SK-N-SH (cell line): ENCODE measurements around the gene CRLF2. TPM values are rescaled to one million over a fixed set of nuclear protein-coding genes. Genes with fewer than 3 reads are reported as not detected.

Experiments
- CTCF ChIA-PET: fragments of 300-600, 350-600 bp; formaldehyde crosslinking; extraction: SDS; loops from one replicate; lab custom pipeline; 2021; lab: Yijun Ruan, JAX
- POLR2A ChIA-PET: fragments of 350-600 bp; sonication (Branson Sonifier 250); formaldehyde crosslinking; extraction: SDS; loops from one replicate; lab custom pipeline; 2020; ENCODE audit warnings: antibody characterized with exemption, inconsistent platforms; lab: Yijun Ruan, JAX
- DNase-seq: peaks from one replicate; pipeline ENCODE4 v3.0.0; 2012
- H2AFZ ChIP-seq: fragments of 200-600 bp; sonication (generic); 2 replicates; pipeline ENCODE4 v1.8.1; 2016; ENCODE audit warnings: antibody characterized with exemption, mild to moderate bottlenecking, low read depth
- H3F3A ChIP-seq: fragments of 200-600 bp; sonication (generic); replicated peaks from 2 replicates; pipeline ENCODE3; 2016; ENCODE audit warnings: antibody characterized with exemption, mild to moderate bottlenecking; ENCODE audit not compliant: insufficient read depth
- H3K27ac ChIP-seq, 2 experiments: fragments of 200-500 bp in 1 of 2; fragments of 200-600 bp in 1 of 2; sonication (Bioruptor generic) in 1 of 2; sonication (generic), shearing (Covaris generic) in 1 of 2; 2 replicates each; pipeline versions ENCODE4 v1.5.1 to v1.6.1; 2014 to 2016; ENCODE audit warnings: low read depth in 2 of 2, inconsistent platforms in 1 of 2, low read length in 1 of 2, mild to moderate bottlenecking in 1 of 2, mixed read lengths in 1 of 2
- H3K27me3 ChIP-seq: fragments of 200-600 bp; sonication (generic), shearing (Covaris generic); 2 replicates; pipeline ENCODE4 v1.6.1; 2016; ENCODE audit warnings: mixed run types; ENCODE audit not compliant: insufficient read depth
- H3K36me3 ChIP-seq, 2 experiments: fragments of 200-500 bp in 1 of 2; fragments of 200-600 bp in 1 of 2; sonication (Bioruptor generic) in 1 of 2; sonication (generic) in 1 of 2; replicated peaks in 1 of 2; 2 replicates each; pipeline versions ENCODE3 to v1.5.1; 2014 to 2016; ENCODE audit warnings: low read length in 1 of 2, mild to moderate bottlenecking in 1 of 2; ENCODE audit not compliant: insufficient read depth in 2 of 2, control insufficient read depth in 1 of 2
- H3K4me1 ChIP-seq, 2 experiments: fragments of 200-500 bp in 1 of 2; fragments of 200-600 bp in 1 of 2; sonication (Bioruptor generic) in 1 of 2; sonication (generic), shearing (Covaris generic) in 1 of 2; 2 replicates each; pipeline versions ENCODE4 v1.5.1 to v1.6.1; 2014 to 2016; ENCODE audit warnings: low read depth in 1 of 2, low read length in 1 of 2, mixed run types in 1 of 2; ENCODE audit not compliant: insufficient read depth in 2 of 2, control insufficient read depth in 1 of 2
- H3K4me2 ChIP-seq: fragments of 200-600 bp; sonication (generic), shearing (Covaris generic); 2 replicates; pipeline ENCODE4 v1.6.1; 2017; ENCODE audit warnings: mixed run types
- H3K4me3 ChIP-seq, 2 experiments: fragments of 200-500 bp in 1 of 2; fragments of 200-600 bp in 1 of 2; sonication (Bioruptor generic) in 1 of 2; sonication (generic), shearing (Covaris generic) in 1 of 2; 2 replicates each; pipeline versions ENCODE4 v1.5.1 to v1.8.1; 2014 to 2016; ENCODE audit warnings: low read depth in 2 of 2, inconsistent platforms in 1 of 2, low read length in 1 of 2, mild to moderate bottlenecking in 1 of 2, mixed read lengths in 1 of 2, moderate library complexity in 1 of 2
- H3K79me2 ChIP-seq: fragments of 200-600 bp; sonication (generic); 2 replicates; pipeline ENCODE4 v1.8.1; 2017; ENCODE audit warnings: mild to moderate bottlenecking; ENCODE audit not compliant: insufficient read depth
- H3K9ac ChIP-seq: fragments of 200-600 bp; sonication (generic); 2 replicates; pipeline ENCODE4 v1.6.1; 2017; ENCODE audit warnings: mixed run types
- H3K9me2 ChIP-seq: fragments of 200-600 bp; sonication (generic); 2 replicates; pipeline ENCODE4 v1.6.1; 2017; ENCODE audit warnings: mixed run types
- H3K9me3 ChIP-seq: fragments of 200-600 bp; sonication (generic); 2 replicates; pipeline ENCODE4 v1.6.1; 2017; ENCODE audit warnings: mixed run types, mild to moderate bottlenecking, moderate library complexity
- H4K20me1 ChIP-seq: fragments of 200-600 bp; sonication (generic); 2 replicates; pipeline ENCODE4 v1.6.1; 2017; ENCODE audit warnings: mild to moderate bottlenecking, mixed run types; ENCODE audit not compliant: insufficient read depth
- ELF1 ChIP-seq: IDR thresholded peaks from 2 replicates; pipeline ENCODE4 v1.4.0; 2012
- EP300 ChIP-seq, 2 experiments: IDR thresholded peaks; 2 replicates each; pipeline versions ENCODE4 v1.4.0 to v1.6.1; 2012; ENCODE audit warnings: borderline replicate concordance in 1 of 2, low read depth in 1 of 2, low read length in 1 of 2
- EZH2phosphoT487 ChIP-seq: fragments of 200-600 bp; sonication (generic); IDR thresholded peaks from 2 replicates; pipeline ENCODE4 v1.6.1; 2017; ENCODE audit warnings: low read depth, mixed run types, mild to moderate bottlenecking, antibody characterized with exemption, moderate library complexity, borderline replicate concordance
- FOSL2 ChIP-seq: IDR thresholded peaks from 2 replicates; pipeline ENCODE4 v1.4.0; 2012; ENCODE audit warnings: low read depth, mild to moderate bottlenecking, moderate library complexity, borderline replicate concordance
- FOXM1 ChIP-seq: IDR thresholded peaks from 2 replicates; pipeline ENCODE4 v1.4.0; 2012; ENCODE audit warnings: low read depth, mild to moderate bottlenecking
- GATA2 ChIP-seq: sonication (generic); formaldehyde crosslinking; IDR thresholded peaks from 2 replicates; pipeline ENCODE4 v1.5.0; 2020; ENCODE audit warnings: mild to moderate bottlenecking, missing genetic modification reagents
- IRF3 ChIP-seq: fragments of 150-350 bp; IDR thresholded peaks from 2 replicates; pipeline ENCODE4 v1.6.1; 2016; ENCODE audit warnings: mild to moderate bottlenecking, low read depth, low read length
- MEF2A ChIP-seq: IDR thresholded peaks from 2 replicates; pipeline ENCODE4 v1.4.0; 2012; ENCODE audit warnings: low read depth, borderline replicate concordance
- NFIC ChIP-seq: IDR thresholded peaks from 2 replicates; pipeline ENCODE4 v1.4.0; 2012; ENCODE audit warnings: borderline replicate concordance
- RAD21 ChIP-seq: IDR thresholded peaks from 2 replicates; pipeline ENCODE4 v1.6.1; 2012; ENCODE audit warnings: mild to moderate bottlenecking, low read length
- RXRA ChIP-seq: IDR thresholded peaks from 2 replicates; pipeline ENCODE4 v1.4.0; 2012; ENCODE audit warnings: low read depth, mild to moderate bottlenecking, borderline replicate concordance
- SIN3A ChIP-seq: IDR thresholded peaks from 2 replicates; pipeline ENCODE4 v1.6.1; 2012; ENCODE audit warnings: low read depth, mild to moderate bottlenecking, low read length, moderate library complexity, borderline replicate concordance
- TAF1 ChIP-seq: IDR thresholded peaks from 2 replicates; pipeline ENCODE4 v1.6.1; 2012; ENCODE audit warnings: low read depth, mild to moderate bottlenecking, low read length, moderate library complexity, borderline replicate concordance
- YY1 ChIP-seq: IDR thresholded peaks from 2 replicates; pipeline ENCODE4 v1.4.0; 2012; ENCODE audit warnings: low read depth, mild to moderate bottlenecking
- WGBS: methylation state at CpG from one replicate; pipeline ENCODE4 v1.1.6; 2017; ENCODE audit warnings: low lambda C conversion rate; 5-methylcytosine and 5-hydroxymethylcytosine counted together
- polyA plus RNA-seq, 3 experiments: library from polyadenylated mRNA; depleted of rRNA; stranded (reverse); fragments of >200 nt; gene quantifications; 2 replicates each; pipeline ENCODE4 v1.2.3, GENCODE V29; 2012
- TF ChIP-seq, protein P1 (sequence below): fragments of 200-600 bp; sonication (generic); IDR thresholded peaks from 2 replicates; pipeline ENCODE4 v1.6.1; 2017; ENCODE audit warnings: antibody characterized with exemption, mild to moderate bottlenecking, moderate library complexity
- TF ChIP-seq, protein P2 (sequence below): IDR thresholded peaks from 2 replicates; pipeline ENCODE4 v1.4.0; 2012; ENCODE audit warnings: low read depth, borderline replicate concordance
- TF ChIP-seq, protein P3 (sequence below): IDR thresholded peaks from 2 replicates; pipeline ENCODE4; 2012

CRLF2 gene
- polyA plus RNA-seq, 1 of the 3 experiments (the other 2 are of a cell fraction) = not detected

DNA sequence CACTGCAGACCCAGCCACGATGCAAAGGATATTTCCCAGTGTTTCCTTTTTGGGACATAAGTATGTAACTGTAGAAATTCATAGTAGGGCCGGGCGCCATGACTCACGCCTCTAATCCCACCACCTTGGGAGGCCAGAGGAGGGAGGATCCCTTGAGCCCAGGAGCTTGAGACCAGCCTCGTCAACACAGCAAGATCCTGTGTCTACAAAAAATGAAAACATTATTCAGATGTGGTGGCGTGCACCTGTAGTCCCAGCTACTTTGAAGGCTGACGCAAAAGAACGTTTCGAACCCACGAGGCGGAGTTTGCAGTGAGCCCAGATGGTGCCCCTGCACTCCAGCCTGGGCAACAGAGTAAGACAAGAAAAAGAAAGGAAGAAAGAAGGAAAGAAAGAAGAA, 49.2 kb downstream of the CRLF2 start:
- Histone ChIP-seq H3K9me3 (no peaks in the 10 kb centered on the region), H3K27ac (no peak overlapping the region), H3K9ac (no peak overlapping the region), H3K27me3 (no peaks in the 10 kb centered on the region), H3K79me2 (no peaks in the 10 kb centered on the region), H3F3A (peaks cover 14% of the 10 kb centered on the region), H2AFZ (no peak overlapping the region), H3K4me3 (no peak overlapping the region), H4K20me1 (no peaks in the 10 kb centered on the region), H3K9me2 (no peaks in the 10 kb centered on the region), H3K4me2 (no peak overlapping the region), H3K4me1 (no peaks in the 10 kb centered on the region), H3K36me3 (no peaks in the 10 kb centered on the region)
- TF ChIP-seq, protein P1, sequence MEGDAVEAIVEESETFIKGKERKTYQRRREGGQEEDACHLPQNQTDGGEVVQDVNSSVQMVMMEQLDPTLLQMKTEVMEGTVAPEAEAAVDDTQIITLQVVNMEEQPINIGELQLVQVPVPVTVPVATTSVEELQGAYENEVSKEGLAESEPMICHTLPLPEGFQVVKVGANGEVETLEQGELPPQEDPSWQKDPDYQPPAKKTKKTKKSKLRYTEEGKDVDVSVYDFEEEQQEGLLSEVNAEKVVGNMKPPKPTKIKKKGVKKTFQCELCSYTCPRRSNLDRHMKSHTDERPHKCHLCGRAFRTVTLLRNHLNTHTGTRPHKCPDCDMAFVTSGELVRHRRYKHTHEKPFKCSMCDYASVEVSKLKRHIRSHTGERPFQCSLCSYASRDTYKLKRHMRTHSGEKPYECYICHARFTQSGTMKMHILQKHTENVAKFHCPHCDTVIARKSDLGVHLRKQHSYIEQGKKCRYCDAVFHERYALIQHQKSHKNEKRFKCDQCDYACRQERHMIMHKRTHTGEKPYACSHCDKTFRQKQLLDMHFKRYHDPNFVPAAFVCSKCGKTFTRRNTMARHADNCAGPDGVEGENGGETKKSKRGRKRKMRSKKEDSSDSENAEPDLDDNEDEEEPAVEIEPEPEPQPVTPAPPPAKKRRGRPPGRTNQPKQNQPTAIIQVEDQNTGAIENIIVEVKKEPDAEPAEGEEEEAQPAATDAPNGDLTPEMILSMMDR = no peak
- TF ChIP-seq GATA2 (no peak), YY1 (no peak), EP300 (IDR thresholded peaks at IDR 0.05; ENCODE audit: borderline replicate concordance in 1 of 2, low read depth in 1 of 2, low read length in 1 of 2) (no peak), FOSL2 (no peak)
- CTCF ChIA-PET = no interaction called here
- WGBS = 41% methylated on average over 9 of the region's 11 CpGs
- no peak for DNase-seq
- POLR2A ChIA-PET = no interaction called here

DNA sequence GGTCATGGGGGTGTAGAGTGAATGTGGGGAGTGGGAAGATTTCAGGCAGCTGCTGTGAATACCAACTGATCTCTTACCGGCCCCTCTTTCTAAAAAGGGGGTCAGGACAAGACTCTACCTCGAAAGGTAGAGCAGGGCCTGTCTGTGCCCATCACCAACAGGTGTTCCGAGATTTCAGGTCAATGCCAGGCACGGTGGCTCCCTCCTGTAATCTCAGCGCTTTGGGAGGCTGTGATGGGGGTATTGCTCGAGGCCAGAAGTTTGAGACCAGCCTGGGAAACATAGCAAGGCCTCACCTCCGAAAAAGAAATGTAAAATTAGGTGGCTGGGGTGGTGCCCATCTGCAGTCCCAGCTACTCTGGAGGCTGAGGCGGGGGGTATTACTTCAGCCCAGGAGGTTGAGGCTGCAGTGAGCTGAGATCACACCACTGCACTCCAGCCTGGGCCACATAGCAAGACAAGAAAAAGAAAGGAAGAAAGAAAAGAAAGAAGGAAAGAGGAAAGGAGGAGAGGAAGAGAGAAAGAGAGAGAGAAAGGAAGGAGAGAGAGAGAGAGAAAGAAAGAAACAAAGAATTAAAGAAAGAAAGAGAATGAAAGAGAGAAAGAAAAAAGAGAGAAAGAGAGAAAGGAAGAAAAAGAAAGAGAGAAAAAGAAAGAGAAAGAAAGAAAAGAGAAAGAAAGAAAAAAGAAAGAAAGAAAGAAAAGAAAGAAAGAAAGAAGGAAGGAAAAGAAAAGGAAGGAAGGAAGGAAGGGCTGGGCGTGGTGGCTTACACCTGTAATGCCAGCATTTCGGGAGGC, 50.1 kb downstream of the CRLF2 start:
- Histone ChIP-seq H3K9me3 (no peaks in the 10 kb centered on the region), H3K27me3 (no peaks in the 10 kb centered on the region), H3K79me2 (no peaks in the 10 kb centered on the region), H3K36me3 (no peaks in the 10 kb centered on the region), H3K4me3 (no peak overlapping the region), H3K9ac (no peak overlapping the region), H2AFZ (no peak overlapping the region), H3K4me1 (no peaks in the 10 kb centered on the region), H3F3A (peaks cover 14% of the 10 kb centered on the region), H3K27ac (no peak overlapping the region), H3K9me2 (no peaks in the 10 kb centered on the region), H3K4me2 (no peak overlapping the region), H4K20me1 (no peaks in the 10 kb centered on the region)
- POLR2A ChIA-PET = no interaction called here
- WGBS = 6% methylated on average over 9 of the region's 10 CpGs
- TF ChIP-seq ELF1 = no peak
- no peak for TF ChIP-seq SIN3A
- no peak for TF ChIP-seq NFIC
- TF ChIP-seq MEF2A = no peak
- TF ChIP-seq, protein P1 = no peak
- TF ChIP-seq FOSL2 = no peak
- TF ChIP-seq, protein P2, sequence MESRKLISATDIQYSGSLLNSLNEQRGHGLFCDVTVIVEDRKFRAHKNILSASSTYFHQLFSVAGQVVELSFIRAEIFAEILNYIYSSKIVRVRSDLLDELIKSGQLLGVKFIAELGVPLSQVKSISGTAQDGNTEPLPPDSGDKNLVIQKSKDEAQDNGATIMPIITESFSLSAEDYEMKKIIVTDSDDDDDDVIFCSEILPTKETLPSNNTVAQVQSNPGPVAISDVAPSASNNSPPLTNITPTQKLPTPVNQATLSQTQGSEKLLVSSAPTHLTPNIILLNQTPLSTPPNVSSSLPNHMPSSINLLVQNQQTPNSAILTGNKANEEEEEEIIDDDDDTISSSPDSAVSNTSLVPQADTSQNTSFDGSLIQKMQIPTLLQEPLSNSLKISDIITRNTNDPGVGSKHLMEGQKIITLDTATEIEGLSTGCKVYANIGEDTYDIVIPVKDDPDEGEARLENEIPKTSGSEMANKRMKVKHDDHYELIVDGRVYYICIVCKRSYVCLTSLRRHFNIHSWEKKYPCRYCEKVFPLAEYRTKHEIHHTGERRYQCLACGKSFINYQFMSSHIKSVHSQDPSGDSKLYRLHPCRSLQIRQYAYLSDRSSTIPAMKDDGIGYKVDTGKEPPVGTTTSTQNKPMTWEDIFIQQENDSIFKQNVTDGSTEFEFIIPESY = no peak
- TF ChIP-seq, protein P3, sequence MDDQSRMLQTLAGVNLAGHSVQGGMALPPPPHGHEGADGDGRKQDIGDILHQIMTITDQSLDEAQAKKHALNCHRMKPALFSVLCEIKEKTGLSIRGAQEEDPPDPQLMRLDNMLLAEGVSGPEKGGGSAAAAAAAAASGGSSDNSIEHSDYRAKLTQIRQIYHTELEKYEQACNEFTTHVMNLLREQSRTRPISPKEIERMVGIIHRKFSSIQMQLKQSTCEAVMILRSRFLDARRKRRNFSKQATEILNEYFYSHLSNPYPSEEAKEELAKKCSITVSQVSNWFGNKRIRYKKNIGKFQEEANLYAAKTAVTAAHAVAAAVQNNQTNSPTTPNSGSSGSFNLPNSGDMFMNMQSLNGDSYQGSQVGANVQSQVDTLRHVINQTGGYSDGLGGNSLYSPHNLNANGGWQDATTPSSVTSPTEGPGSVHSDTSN = no peak
- TF ChIP-seq IRF3 = no peak
- no peak for TF ChIP-seq RAD21
- no peak for TF ChIP-seq RXRA
- no peak for TF ChIP-seq TAF1
- no peak for TF ChIP-seq YY1
- TF ChIP-seq FOXM1 = no peak
- TF ChIP-seq EZH2phosphoT487 = no peak
- CTCF ChIA-PET = no interaction called here
- DNase-seq = no peak
